Neural progenitor cell (in vitro differentiated cells): ENCODE results near the gene LGI1. TPM values are rescaled to one million over a fixed set of nuclear protein-coding genes. Genes with fewer than 3 reads are reported as not detected.

Source experiments
- DNase-seq: peaks from one replicate; pipeline ENCODE4 v3.0.0-alpha.2; 2016; ENCODE audit warnings: low spot score
- H2AFZ ChIP-seq: fragments of 200-600 bp; sonication (generic); replicated peaks from 2 replicates; pipeline ENCODE4 v1.6.1; 2016; ENCODE audit warnings: antibody characterized with exemption
- H3F3A ChIP-seq: fragments of 200-600 bp; sonication (generic); 2 replicates; pipeline ENCODE4 v1.6.1; 2016; ENCODE audit warnings: antibody characterized with exemption, low read depth
- H3K27ac ChIP-seq: fragments of 200-600 bp; sonication (generic); 2 replicates; pipeline ENCODE4 v1.5.1; 2016; ENCODE audit warnings: mild to moderate bottlenecking
- H3K27me3 ChIP-seq: fragments of 200-600 bp; sonication (generic); 2 replicates; pipeline ENCODE4 v1.6.1; 2016; ENCODE audit warnings: mild to moderate bottlenecking, moderate library complexity
- H3K36me3 ChIP-seq: fragments of 200-600 bp; sonication (generic); 2 replicates; pipeline ENCODE4 v1.5.1; 2016
- H3K4me1 ChIP-seq: fragments of 200-600 bp; sonication (generic); 2 replicates; pipeline ENCODE4 v1.6.1; 2016; ENCODE audit warnings: mixed run types
- H3K4me2 ChIP-seq: fragments of 200-600 bp; sonication (generic); 2 replicates; pipeline ENCODE4 v1.6.1; 2016
- H3K4me3 ChIP-seq: fragments of 200-600 bp; sonication (generic); 2 replicates; pipeline ENCODE4 v1.5.1; 2016
- H3K79me2 ChIP-seq: fragments of 200-600 bp; sonication (generic); 2 replicates; pipeline ENCODE4 v1.6.1; 2016; ENCODE audit warnings: low read depth
- H3K9ac ChIP-seq: fragments of 200-600 bp; sonication (generic); 2 replicates; pipeline ENCODE4 v1.6.1; 2016
- H3K9me3 ChIP-seq: fragments of 200-600 bp; sonication (generic); 2 replicates; pipeline ENCODE4 v1.5.1; 2016; ENCODE audit warnings: low read depth
- H4K20me1 ChIP-seq: fragments of 200-600 bp; sonication (generic); 2 replicates; pipeline ENCODE4 v1.6.1; 2016; ENCODE audit warnings: low read depth
- H3K27ac Mint-ChIP-seq: 3 replicates; pipeline ENCODE4 v1.8.0; 2021; ENCODE audit warnings: mixed read lengths
- H3K27me3 Mint-ChIP-seq: 2 replicates; pipeline ENCODE4 v1.8.0; 2022; ENCODE audit warnings: low read depth, mild to moderate bottlenecking, inconsistent platforms, moderate library complexity, mixed read lengths; ENCODE audit not compliant: insufficient read depth
- H3K36me3 Mint-ChIP-seq: 3 replicates; pipeline ENCODE4 v1.8.0; 2021; ENCODE audit warnings: mixed read lengths
- H3K4me1 Mint-ChIP-seq: 3 replicates; pipeline ENCODE4 v1.8.0; 2021; ENCODE audit warnings: mixed read lengths
- H3K4me3 Mint-ChIP-seq: 3 replicates; pipeline ENCODE4 v1.8.0; 2021; ENCODE audit warnings: mild to moderate bottlenecking, moderate library complexity, mixed read lengths
- H3K9me3 Mint-ChIP-seq: 3 replicates; pipeline ENCODE4 v1.8.0; 2020; ENCODE audit warnings: mixed read lengths
- CTCF ChIP-seq: fragments of 200-600 bp; sonication (generic); IDR thresholded peaks from 2 replicates; pipeline ENCODE4 v1.5.1; 2017; ENCODE audit warnings: antibody characterized with exemption, mild to moderate bottlenecking
- EZH2 ChIP-seq: fragments of 200-600 bp; sonication (generic); IDR thresholded peaks from 2 replicates; pipeline ENCODE4 v1.6.1; 2017; ENCODE audit warnings: antibody characterized with exemption, mild to moderate bottlenecking, moderate library complexity
- EZH2phosphoT487 ChIP-seq: fragments of 200-600 bp; sonication (generic); IDR thresholded peaks from 2 replicates; pipeline ENCODE4 v1.6.1; 2017; ENCODE audit warnings: antibody characterized with exemption
- total RNA-seq: library from RNA; depleted of rRNA; stranded (reverse); fragments of >200 nt; gene quantifications from 2 replicates; pipeline ENCODE4 v1.2.3, GENCODE V29; 2015; ENCODE audit warnings: low replicate concordance

The LGI1 gene
- total RNA-seq, 1 donor from 2014 or later = 20.2 TPM

DNA sequence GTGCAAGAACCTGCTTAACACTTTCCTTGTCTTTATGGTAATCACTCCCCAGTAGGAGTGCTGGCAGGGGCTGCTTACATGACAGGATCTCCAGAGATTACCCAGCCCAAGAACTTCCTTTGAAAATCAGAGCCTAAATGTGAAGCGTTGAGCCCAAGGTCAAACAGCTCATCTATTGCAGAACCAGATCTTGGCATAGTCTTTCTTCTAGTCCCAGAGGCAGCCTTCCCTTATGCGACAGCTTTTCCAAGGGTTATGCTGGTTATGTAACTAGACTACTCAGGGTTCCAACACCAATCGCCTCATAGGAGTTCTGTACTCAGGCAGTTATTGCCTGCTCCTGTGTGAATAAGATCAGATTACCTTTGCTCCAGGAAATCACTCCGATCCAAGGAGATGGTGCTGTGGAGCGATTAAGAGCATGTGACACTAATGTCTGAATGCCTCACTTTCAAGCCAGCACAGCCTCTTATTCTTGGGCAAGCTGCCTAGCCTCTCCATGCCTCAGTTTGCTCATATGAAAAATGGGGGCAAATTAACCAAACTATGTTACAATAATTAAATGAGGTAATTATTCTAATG lies 8.4 kb upstream of the LGI1 start:
- peaks cover 59% of the 10 kb centered on the region for H3F3A ChIP-seq
- no peaks in the 10 kb centered on the region for H3K9me3 ChIP-seq
- H3K4me1 Mint-ChIP-seq = peaks cover 69% of the 10 kb centered on the region
- H4K20me1 ChIP-seq = no peaks in the 10 kb centered on the region
- no peaks in the 10 kb centered on the region for H3K36me3 ChIP-seq
- no peaks in the 10 kb centered on the region for H3K9me3 Mint-ChIP-seq
- no peaks in the 10 kb centered on the region for H3K79me2 ChIP-seq
- H3K4me1 ChIP-seq = peaks cover 46% of the 10 kb centered on the region
- peak overlapping the region; percentile 39 for H3K4me2 ChIP-seq
- H3K27me3 ChIP-seq = no peaks in the 10 kb centered on the region
- DNase-seq = peak; percentile 51
- H3K27me3 Mint-ChIP-seq = peaks cover 5% of the 10 kb centered on the region
- peak overlapping the region; percentile 97 for H3K27ac Mint-ChIP-seq
- H3K4me3 ChIP-seq = no peak overlapping the region
- no peak overlapping the region for H3K9ac ChIP-seq
- peak overlapping the region; percentile 42 for H3K4me3 Mint-ChIP-seq
- no peak overlapping the region for H2AFZ ChIP-seq
- no peaks in the 10 kb centered on the region for H3K36me3 Mint-ChIP-seq
- TF ChIP-seq CTCF (no peak), EZH2 (no peak)
- peak overlapping the region; percentile 77 for H3K27ac ChIP-seq

DNA sequence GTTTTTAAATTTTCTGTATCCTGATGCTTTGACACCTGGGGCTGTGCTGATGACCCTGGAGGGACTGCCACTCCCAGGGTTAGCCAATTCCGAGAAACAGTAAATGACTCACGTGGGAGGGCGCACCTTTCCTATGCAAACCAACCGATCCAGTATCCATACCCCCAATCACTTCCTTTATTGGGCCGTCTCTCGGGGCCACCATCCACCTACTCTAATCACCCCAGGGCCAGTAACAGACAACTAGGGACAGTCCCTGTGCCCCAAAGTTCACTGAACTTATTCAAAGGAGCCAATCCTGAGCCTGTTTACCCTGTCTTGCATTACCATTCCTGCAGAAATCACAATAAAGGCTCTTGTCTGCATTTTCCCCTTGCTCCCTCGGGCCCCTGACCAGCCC lies 6.6 kb upstream of the LGI1 start:
- Histone ChIP-seq H3K4me3 (no peak overlapping the region), H3K4me2 (no peak overlapping the region), H3F3A (peaks cover 52% of the 10 kb centered on the region), H3K9ac (no peak overlapping the region), H2AFZ (peak overlapping the region; percentile 46), H3K36me3 (no peaks in the 10 kb centered on the region), H3K27me3 (no peaks in the 10 kb centered on the region), H3K27ac (no peak overlapping the region), H3K79me2 (no peaks in the 10 kb centered on the region), H4K20me1 (no peaks in the 10 kb centered on the region), H3K4me1 (peaks cover 62% of the 10 kb centered on the region), H3K9me3 (no peaks in the 10 kb centered on the region)
- peaks cover 6% of the 10 kb centered on the region for H3K27me3 Mint-ChIP-seq
- H3K9me3 Mint-ChIP-seq = no peaks in the 10 kb centered on the region
- peaks cover 83% of the 10 kb centered on the region for H3K4me1 Mint-ChIP-seq
- no peaks in the 10 kb centered on the region for H3K36me3 Mint-ChIP-seq
- H3K27ac Mint-ChIP-seq = peak overlapping the region; percentile 85
- no peak overlapping the region for H3K4me3 Mint-ChIP-seq
- TF ChIP-seq EZH2phosphoT487 = no peak
- no peak for TF ChIP-seq CTCF
- TF ChIP-seq EZH2 = no peak
- DNase-seq = no peak

DNA sequence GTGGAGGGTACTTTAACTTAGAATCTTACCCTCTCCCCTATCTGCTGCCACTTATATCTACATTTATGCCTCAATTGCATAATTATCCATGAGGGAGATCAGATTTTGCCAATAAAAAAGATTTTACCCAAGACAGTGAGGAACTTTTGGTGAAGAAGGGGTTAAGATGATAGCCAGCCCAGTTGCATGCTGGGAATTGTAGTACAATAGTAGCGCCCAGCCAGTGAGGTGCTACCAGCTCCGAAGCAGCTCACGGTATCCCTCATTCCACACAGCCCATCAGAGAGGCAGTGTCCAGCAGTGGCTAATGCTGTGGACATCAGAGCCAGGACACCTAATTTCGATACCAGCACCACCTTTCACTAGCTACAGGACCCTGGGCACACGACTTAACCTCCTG lies 5.9 kb upstream of the LGI1 start:
- peak; percentile 70 for DNase-seq
- peak overlapping the region; percentile 74 for H3K4me3 Mint-ChIP-seq
- no peaks in the 10 kb centered on the region for H3K36me3 Mint-ChIP-seq
- Histone ChIP-seq H3K27me3 (no peaks in the 10 kb centered on the region), H3K36me3 (no peaks in the 10 kb centered on the region), H3F3A (peaks cover 46% of the 10 kb centered on the region), H3K4me3 (no peak overlapping the region), H3K4me2 (peak overlapping the region; percentile 50), H2AFZ (no peak overlapping the region), H3K27ac (no peak overlapping the region), H3K9ac (no peak overlapping the region), H3K4me1 (peaks cover 66% of the 10 kb centered on the region), H3K79me2 (no peaks in the 10 kb centered on the region), H3K9me3 (no peaks in the 10 kb centered on the region), H4K20me1 (no peaks in the 10 kb centered on the region)
- peaks cover 86% of the 10 kb centered on the region for H3K4me1 Mint-ChIP-seq
- no peaks in the 10 kb centered on the region for H3K9me3 Mint-ChIP-seq
- peak overlapping the region; percentile 27 for H3K27ac Mint-ChIP-seq
- TF ChIP-seq EZH2 (no peak), CTCF (no peak), EZH2phosphoT487 (no peak)
- peaks cover 6% of the 10 kb centered on the region for H3K27me3 Mint-ChIP-seq
